ENCODE measurements around the gene ECM1.

DNA sequence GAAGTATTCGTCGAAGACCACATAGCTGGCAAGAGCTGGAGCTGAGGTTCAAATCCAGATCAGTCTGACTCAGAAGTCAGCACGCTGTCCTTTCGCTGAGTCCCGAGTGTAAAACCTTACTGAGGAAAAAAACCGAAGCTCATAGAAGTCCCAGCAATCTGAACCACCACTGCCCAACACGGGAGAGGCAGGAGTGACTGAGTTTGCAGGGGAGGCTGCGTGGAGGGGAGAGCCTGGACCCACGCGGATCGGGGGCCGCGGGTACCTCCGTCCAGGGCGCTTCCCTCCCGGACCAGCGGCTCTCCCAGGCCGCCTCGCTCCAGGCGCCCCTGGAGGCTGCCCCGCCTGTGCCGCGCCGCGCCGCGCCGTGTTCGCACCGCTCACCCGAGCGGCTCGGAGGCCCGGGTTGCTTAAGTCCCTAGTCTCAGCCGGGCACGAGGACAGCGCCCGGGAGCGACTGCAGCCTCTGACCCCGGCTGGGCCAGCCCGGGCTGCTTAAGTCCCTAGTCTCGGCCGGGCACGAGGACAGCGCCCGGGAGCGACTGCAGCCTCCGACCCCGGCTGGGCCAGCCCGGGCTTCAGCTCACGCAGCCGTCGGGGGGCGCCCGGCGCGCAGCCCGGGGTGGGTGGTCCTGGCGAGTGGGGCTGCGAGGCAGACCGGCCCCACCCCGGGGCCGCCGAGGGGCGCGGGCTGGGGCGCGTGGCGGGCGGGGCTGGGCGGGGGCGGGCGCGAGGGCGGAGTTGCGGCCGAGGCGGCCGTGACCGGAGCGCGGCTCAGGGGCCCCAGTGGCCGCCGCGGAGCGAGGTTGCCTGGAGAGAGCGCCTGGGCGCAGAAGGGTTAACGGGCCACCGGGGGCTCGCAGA is 41.0 kb downstream of the ECM1 start, which contains the start of gene ADAMTSL4:
- no peak for TF ChIP-seq EZH2 (IDR thresholded peaks at IDR 0.05; ENCODE audit: borderline replicate concordance)
- TF ChIP-seq, protein P1, sequence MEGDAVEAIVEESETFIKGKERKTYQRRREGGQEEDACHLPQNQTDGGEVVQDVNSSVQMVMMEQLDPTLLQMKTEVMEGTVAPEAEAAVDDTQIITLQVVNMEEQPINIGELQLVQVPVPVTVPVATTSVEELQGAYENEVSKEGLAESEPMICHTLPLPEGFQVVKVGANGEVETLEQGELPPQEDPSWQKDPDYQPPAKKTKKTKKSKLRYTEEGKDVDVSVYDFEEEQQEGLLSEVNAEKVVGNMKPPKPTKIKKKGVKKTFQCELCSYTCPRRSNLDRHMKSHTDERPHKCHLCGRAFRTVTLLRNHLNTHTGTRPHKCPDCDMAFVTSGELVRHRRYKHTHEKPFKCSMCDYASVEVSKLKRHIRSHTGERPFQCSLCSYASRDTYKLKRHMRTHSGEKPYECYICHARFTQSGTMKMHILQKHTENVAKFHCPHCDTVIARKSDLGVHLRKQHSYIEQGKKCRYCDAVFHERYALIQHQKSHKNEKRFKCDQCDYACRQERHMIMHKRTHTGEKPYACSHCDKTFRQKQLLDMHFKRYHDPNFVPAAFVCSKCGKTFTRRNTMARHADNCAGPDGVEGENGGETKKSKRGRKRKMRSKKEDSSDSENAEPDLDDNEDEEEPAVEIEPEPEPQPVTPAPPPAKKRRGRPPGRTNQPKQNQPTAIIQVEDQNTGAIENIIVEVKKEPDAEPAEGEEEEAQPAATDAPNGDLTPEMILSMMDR (IDR thresholded peaks at IDR 0.05; ENCODE audit: poor library complexity) = peak; percentile 10
